Activated naive CD4-positive, alpha-beta T cell treated with anti-CD3 and anti-CD28 coated beads, Interleukin-2, amount 50 U/mL, for 72 hours (primary cell): ENCODE results near the gene DCAF12. TPM values are rescaled to one million over a fixed set of nuclear protein-coding genes. Genes with fewer than 3 reads are reported as not detected.

ENCODE experiments used
- ATAC-seq, 2 donors: fragments of 150-1000 bp; cut with Tn5 transposase; 2 replicates each; pipeline ENCODE4 v1.10.0; 2021; ENCODE audit warnings: mild to moderate bottlenecking in 2 of 2, moderate library complexity in 2 of 2
- DNase-seq, 2 donors: peaks; one replicate each; pipeline ENCODE4 v3.0.0; 2021 to 2022; ENCODE audit warnings: low spot score in 2 of 2
- H3K27ac Mint-ChIP-seq, 2 donors: one replicate each; pipeline ENCODE4 v1.8.0; 2022; ENCODE audit warnings: mild to moderate bottlenecking in 2 of 2, mixed read lengths in 2 of 2
- H3K36me3 Mint-ChIP-seq, 2 donors: one replicate each; pipeline ENCODE4 v1.8.0; 2022; ENCODE audit warnings: mixed read lengths in 2 of 2
- H3K9me3 Mint-ChIP-seq, 2 donors: one replicate each; pipeline ENCODE4 v1.8.0; 2022; ENCODE audit warnings: mixed read lengths in 2 of 2
- total RNA-seq, 2 donors: library from RNA; stranded (reverse); gene quantifications; one replicate each; pipeline ENCODE4 v1.2.3, GENCODE V29; 2022

Gene DCAF12
- total RNA-seq, 2 donors from 2014 or later, result 35.1 to 42.4 TPM

DNA sequence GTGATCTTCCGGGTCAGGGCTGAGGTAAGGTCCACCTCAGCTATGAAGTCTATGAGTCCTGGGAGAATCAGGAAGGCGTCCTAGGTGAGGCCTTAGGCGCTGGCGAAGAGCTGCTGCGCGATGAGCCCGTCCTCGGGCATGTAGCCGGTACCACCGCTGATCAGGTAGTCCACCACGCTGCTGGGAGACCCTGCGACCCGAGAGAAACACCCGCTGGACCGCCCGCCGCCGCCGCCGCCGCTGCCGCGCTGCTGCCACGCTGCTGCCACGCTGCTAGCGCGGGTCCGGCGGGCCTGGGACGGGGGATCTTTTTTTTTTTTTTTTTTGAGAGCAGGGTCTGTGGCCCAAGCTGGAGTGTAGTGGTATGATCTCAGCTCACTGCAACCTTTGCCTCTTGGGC, 8.0 kb upstream of the DCAF12 start:
- ATAC-seq (no peak), DNase-seq (no peak)
- H3K36me3 Mint-ChIP-seq, result no peaks in the 10 kb centered on the region
- no peak overlapping the region for H3K27ac Mint-ChIP-seq
- no peaks in the 10 kb centered on the region for H3K9me3 Mint-ChIP-seq

DNA sequence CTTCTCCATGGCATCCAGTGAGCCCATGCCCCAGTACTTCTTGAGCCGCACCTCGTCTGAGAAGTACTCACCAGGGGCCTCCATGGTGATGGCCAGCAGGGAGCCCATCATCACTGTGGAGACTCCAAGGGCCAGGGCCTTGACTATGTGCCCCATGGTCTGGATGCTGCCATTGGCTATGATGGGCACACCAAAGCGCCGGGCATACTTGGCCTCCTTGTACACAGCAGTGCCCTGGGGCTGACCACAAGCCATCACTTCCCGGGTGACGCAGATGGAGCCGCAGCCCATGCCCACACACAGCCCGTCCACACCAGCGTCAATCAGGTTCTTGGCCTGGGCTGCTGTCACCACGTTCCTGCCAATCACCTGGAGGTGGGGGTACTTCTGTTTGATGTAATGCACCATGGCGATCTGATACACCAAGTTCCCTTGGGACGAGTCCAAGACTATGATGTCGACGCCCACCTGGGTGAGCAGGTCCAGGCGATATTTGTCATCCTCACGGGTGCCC, 7.0 kb upstream of the DCAF12 start:
- H3K9me3 Mint-ChIP-seq, result no peaks in the 10 kb centered on the region
- no peak overlapping the region for H3K27ac Mint-ChIP-seq
- H3K36me3 Mint-ChIP-seq, result no peaks in the 10 kb centered on the region
- ATAC-seq (no peak), DNase-seq (no peak)

DNA sequence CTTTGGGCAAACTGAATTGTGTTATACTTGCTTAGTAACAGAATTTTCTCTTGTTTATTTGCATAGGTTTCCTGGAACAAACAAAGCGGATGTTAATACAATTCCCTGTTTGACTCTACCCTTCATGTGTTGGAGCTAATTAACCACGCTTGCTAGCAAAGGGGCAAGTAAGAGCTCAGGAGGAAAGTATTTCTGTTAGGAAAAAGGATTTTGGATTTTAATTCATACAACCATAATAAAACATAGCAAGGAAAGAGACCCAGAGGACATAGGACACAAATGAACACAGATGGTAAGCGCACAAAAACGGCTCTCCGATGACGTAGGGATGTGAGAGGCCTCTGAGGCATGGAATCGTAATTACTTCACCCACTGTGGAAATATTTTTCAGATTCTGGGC, 5.1 kb upstream of the DCAF12 start:
- H3K36me3 Mint-ChIP-seq, result peaks cover 0 to 5% of the 10 kb centered on the region in 2 donors
- H3K9me3 Mint-ChIP-seq, result no peaks in the 10 kb centered on the region
- ATAC-seq (no peak), DNase-seq (no peak)
- H3K27ac Mint-ChIP-seq, result peak overlapping the region in 1 of 2 donors; percentile 47

DNA sequence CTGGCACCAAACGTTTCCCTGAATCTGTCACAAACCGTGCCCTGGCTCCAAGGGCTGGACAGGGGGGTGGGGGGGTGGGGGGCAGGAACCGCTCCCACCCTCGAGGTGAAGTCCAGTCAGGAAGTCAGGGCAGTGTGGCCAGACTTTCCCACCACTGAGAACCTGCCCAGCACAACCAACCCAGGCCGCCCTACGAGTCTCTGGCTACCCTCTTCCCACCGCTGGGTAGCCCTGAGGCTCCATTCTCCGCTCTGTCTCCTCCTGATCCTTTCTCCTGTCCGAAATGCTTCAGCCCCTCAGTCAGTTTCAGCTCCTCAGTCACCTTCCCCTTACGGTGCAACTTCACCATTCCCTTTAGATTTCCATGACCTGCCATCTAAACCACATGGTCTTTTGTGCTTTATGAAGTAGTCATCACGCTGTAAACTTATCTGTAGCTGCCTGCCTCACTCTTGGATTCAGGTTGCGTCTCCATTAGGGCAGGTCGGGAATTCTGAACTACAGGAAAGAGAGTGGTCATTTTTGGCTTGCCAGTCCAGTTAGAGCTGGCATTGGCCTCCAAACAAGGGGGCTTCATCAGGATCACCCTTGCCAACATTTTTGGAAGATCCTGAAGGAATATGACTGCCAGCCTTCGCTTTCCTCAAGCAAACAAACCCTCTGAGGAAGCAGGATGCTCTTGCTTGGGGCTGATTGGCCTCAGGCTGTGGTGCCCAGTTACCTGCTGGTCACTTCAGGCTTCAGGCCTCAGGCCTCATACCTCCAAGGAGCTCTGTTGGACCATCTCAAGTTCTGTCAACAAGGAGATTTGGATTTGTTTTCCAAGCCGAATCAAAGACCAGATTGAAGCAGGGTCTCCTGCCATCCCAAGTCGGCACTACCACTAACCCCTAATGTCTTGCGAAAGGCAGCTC, 794 bp upstream of the DCAF12 start:
- peaks cover 30 to 41% of the 10 kb centered on the region in 2 donors for H3K36me3 Mint-ChIP-seq
- DNase-seq, result no peak
- H3K9me3 Mint-ChIP-seq, result no peaks in the 10 kb centered on the region
- no peak for ATAC-seq
- peak overlapping the region; percentile 94 to 95 for H3K27ac Mint-ChIP-seq

DNA sequence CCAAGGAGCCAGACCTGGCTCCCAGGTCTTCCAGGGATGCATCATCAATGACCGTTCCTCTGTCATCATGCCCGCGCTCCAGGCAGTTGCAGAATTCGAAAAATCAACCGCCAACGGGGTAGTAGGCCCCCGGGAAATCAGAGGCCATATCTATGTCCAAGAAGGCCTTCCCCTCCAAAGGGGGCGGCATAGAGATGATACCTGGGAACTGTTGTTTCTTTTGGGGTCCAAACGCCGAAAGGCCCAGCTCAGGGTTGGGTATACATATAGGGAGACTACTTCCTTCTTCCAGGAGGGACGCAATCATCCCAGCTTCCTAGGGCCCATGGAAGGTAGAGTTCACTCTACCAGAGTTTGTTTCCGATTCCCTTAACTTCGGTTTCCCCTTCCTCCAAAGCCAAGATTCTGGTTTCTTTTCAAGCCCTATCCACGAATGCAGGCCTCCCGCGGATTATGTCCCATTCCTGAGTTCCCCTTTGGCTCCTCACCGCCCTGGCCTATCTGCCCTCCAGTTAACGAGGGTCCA, 754 bp downstream of the DCAF12 start:
- no peaks in the 10 kb centered on the region for H3K9me3 Mint-ChIP-seq
- DNase-seq, result no peak
- ATAC-seq, result peak in 1 of 2 donors; percentile 3
- peak overlapping the region; percentile 94 to 100 for H3K27ac Mint-ChIP-seq
- peaks cover 32 to 45% of the 10 kb centered on the region in 2 donors for H3K36me3 Mint-ChIP-seq

DNA sequence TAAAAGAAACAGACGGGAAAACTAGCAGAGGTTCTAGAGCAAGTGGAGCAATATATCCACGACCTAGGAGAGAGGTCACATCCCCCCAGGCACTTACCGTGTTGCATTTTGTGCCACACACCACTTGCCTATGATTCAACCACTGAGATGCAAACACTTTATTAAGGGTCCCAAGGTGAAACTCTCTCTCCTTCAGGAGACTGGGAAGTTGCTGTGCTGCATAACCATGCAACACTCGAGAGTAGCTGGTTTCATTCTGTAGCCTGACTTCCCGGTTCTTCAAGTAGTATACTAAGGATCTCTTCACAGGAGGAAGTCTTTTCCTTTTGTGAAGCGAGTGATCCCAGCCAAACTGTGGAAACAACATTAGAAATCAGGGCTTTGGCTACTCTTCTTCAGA, 1.6 kb downstream of the DCAF12 start:
- no peak for DNase-seq
- peaks cover 34 to 45% of the 10 kb centered on the region in 2 donors for H3K36me3 Mint-ChIP-seq
- no peaks in the 10 kb centered on the region for H3K9me3 Mint-ChIP-seq
- peak overlapping the region; percentile 94 to 100 for H3K27ac Mint-ChIP-seq
- ATAC-seq, result no peak

DNA sequence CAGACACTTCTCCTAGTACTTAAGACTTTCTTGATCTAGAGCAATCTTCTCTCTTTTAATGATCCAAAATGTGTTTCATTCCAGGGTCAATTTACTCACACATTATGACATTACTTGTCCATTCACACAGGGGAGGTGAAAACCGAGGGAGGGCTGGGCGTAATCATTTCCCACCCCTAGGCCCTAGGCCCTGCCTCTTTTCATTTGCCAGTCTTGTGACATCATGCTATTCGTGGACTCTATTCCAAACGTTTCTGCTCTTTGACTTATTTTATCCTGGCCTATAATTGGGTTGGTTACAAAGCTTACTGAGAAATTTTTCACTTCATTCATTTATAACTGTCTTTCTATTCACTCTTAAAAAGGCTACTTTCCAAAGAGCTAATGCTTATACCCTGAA, 2.4 kb downstream of the DCAF12 start:
- ATAC-seq (no peak), DNase-seq (no peak)
- Mint-ChIP-seq H3K36me3 (peaks cover 34 to 45% of the 10 kb centered on the region in 2 donors), H3K27ac (peak overlapping the region; percentile 81 to 94), H3K9me3 (no peaks in the 10 kb centered on the region)

DNA sequence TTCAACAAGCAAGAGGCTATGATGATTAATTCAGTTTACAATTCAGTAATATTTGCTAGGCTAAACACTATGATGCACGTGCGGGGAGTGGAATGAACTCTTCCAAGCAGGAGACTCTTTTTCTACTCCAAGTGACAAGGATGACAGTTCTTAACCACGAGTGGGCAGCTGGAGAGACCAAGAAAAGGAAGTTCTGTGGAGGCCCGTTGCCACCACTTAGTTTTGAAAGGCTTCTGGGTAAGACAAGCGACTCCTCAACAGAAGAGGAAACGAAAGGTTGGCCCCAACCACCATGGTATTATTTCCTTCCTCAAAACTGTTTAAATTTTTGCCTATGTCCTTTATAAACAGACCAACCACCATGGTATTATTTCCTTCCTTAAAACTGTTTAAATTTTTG, 2.8 kb downstream of the DCAF12 start:
- ATAC-seq, result no peak
- peak in 1 of 2 donors; percentile 20 for DNase-seq
- Mint-ChIP-seq H3K27ac (peak overlapping the region; percentile 81 to 94), H3K36me3 (peaks cover 34 to 45% of the 10 kb centered on the region in 2 donors), H3K9me3 (no peaks in the 10 kb centered on the region)

DNA sequence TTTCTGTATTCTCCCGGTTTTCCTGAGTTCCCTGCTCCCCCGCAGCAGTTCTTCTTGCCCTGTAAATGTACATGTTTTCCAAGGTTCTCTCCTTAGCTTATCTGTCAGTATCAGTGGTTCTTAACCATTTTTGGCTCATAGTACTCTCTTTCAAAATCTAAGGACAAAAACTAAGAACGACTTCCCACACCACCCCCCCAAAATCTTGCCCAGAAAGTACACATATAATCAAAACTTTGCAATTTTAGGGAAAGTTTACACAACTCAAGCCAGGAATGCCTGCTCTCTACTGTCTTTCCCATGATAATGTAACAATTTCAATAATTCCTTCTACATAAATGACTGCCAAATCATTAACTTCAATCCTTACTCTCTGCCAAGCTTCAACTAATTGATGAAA, 4.5 kb downstream of the DCAF12 start:
- Mint-ChIP-seq H3K9me3 (no peaks in the 10 kb centered on the region), H3K36me3 (peaks cover 30 to 45% of the 10 kb centered on the region in 2 donors), H3K27ac (no peak overlapping the region)
- ATAC-seq (no peak), DNase-seq (peak in 1 of 2 donors; percentile 4)

DNA sequence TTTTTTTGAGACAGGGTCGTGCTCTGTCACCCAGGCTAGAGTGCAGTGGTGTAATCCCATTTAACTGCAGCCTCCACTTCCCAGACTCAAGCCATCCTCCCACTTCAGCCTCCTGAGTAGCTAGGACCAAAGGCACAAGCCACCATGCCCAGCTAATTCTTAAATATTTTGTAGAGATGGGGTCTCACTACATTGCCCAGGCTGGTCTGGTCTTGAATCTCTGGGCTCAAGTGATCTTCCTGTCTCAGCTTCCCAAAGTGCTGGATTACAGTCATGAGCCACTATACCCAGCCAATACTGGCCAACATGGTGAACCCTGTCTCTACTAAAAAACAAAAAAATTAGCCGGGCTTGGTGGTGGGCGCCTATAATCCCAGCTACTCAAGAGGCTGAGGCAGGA, 6.8 kb downstream of the DCAF12 start:
- DNase-seq, result no peak
- no peak for ATAC-seq
- H3K27ac Mint-ChIP-seq, result no peak overlapping the region
- peaks cover 13 to 28% of the 10 kb centered on the region in 2 donors for H3K36me3 Mint-ChIP-seq
- H3K9me3 Mint-ChIP-seq, result no peaks in the 10 kb centered on the region

DNA sequence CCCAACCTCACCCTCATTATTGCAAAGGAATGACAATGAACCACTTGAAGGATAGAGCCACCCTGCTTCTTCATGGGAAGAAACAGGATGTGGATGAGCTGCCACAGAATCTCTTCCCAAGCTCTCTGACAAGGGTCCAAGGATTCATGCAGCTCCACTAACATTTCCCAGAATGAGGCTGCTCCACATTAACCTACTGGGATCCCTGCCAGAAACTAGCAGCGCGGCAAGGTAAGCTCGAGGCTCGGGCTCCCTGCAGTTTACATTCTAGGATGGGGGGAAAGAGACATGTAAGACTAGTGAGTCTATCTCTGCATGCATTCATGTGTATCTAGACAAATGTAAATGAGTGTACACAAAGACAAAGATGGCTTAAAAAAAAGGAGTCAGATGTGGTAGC, 12.1 kb downstream of the DCAF12 start:
- no peak for ATAC-seq
- no peak for DNase-seq
- Mint-ChIP-seq H3K27ac (peak overlapping the region in 1 of 2 donors; percentile 33), H3K9me3 (no peaks in the 10 kb centered on the region), H3K36me3 (no peaks in the 10 kb centered on the region)

DNA sequence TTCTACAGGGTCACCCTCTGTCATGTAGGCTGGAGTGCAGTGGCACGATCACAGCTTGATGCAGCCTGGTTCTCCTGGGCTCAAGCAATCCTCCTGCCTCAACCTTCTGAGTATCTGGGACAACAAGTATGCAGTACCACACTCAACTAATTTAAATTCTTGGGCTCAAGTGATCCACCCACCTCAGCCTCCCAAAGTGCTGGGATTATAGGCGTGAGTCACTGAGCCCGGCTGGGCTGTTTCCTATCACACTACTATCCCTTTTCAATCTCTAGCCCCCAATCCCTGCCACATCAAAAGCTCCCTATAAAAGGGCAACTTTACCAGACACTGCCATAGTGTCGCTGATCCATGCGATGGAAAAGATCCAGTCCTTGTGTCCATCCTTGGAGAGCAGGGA, 20.4 kb downstream of the DCAF12 start:
- DNase-seq (no peak), ATAC-seq (no peak)
- no peaks in the 10 kb centered on the region for H3K9me3 Mint-ChIP-seq
- peaks cover 0 to 11% of the 10 kb centered on the region in 2 donors for H3K36me3 Mint-ChIP-seq
- H3K27ac Mint-ChIP-seq, result peak overlapping the region in 1 of 2 donors; percentile 30

DNA sequence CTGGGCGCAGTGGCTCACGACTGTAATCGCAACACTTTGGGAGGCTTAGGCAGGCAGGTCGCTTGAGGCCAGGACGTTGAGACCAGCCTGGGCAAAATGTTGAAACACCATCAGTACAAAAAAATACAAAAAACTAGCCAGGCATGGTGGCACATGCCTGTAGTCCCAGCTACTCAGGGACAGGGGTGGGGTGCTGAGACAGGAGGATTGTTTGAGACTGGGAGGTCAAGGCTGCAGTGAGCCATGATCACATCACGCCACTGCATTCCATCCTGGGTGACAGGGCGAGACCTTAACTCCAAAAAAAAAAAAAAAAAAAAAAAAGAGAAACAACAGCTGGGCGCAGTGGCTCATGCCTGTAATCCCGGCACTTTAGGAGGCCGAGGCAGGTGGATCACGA, 23.7 kb downstream of the DCAF12 start:
- no peak overlapping the region for H3K27ac Mint-ChIP-seq
- no peak for ATAC-seq
- DNase-seq, result no peak
- no peaks in the 10 kb centered on the region for H3K9me3 Mint-ChIP-seq
- peaks cover 0 to 11% of the 10 kb centered on the region in 2 donors for H3K36me3 Mint-ChIP-seq

DNA sequence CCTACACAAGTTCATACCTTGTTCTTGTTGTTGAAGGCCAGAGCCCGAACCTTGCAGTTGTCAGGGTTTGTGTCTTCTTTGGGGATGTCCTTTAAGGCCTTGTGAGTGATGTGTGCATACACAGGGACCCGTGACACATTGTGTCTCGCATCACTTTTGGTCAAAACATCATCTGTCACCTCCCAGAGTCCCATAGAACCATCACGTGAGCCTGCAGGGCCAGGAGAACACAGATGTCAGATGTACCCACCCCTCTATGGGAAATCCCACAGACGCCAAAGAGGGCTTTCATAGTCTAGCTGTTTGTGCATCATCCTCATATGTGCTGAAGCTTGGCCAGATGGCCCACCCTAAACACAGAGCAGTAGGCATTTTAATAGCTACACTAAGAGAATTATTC, 28.2 kb downstream of the DCAF12 start:
- Mint-ChIP-seq H3K27ac (no peak overlapping the region), H3K36me3 (no peaks in the 10 kb centered on the region), H3K9me3 (no peaks in the 10 kb centered on the region)
- no peak for DNase-seq
- ATAC-seq, result no peak

DNA sequence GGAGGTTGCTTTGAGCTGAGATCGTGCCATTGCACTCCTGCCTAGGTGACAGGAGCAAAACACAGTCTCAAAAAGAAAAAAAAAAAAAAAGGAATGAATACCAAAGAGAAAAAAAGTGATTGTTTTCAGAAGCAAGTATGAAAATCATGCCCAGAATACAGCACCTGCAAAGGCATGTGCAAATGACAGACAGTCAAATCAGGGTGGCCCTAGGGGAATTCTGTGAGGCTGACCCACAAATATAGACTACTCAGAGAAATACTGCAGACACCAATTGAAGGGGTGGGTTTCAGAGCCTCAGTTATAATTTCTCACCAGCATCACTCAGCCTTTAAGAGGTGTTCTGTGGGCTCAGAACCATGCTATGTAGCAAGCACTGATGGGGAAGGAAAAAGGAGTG, 28.6 kb downstream of the DCAF12 start:
- no peak for DNase-seq
- Mint-ChIP-seq H3K27ac (no peak overlapping the region), H3K36me3 (no peaks in the 10 kb centered on the region), H3K9me3 (no peaks in the 10 kb centered on the region)
- no peak for ATAC-seq

DNA sequence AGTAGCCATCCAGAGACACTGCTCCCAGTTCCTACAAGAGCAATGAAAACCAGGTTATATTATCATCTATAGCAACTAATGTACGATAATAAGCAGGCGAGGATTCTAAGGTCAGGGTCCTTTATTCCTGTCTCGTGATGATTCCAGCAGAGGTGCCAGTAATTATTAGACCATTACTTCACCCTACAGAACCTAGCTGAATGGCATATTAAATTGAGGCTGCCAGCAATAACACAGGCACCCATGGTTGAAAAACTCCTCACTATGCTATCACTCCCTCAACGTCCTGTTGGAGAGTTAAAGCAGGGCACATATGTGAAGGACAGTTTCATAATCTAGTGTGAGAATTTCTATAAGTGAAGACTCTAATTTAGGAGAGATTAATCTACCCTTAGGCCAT, 29.7 kb downstream of the DCAF12 start:
- ATAC-seq (no peak), DNase-seq (no peak)
- H3K9me3 Mint-ChIP-seq, result no peaks in the 10 kb centered on the region
- no peaks in the 10 kb centered on the region for H3K36me3 Mint-ChIP-seq
- H3K27ac Mint-ChIP-seq, result peak overlapping the region in 1 of 2 donors; percentile 36

DNA sequence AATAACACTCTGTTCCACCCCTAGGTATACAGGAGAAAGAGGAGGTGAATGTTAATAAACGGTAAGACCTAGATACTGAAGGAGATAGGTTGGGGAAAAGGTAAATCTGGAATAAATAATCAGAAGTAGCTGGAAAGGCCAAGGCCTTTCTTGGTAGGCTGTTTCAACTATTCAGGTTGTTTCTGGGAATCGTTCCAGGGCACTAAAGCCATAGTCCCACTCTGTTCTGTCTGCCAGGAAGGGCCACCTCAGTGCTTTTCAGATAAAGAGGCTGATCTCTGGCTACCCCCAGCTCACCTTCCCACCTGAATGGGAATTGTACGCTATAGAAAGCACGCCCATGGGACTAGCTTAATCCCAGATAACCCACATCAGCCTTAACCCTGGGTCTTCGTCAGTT, 32.9 kb downstream of the DCAF12 start:
- no peak overlapping the region for H3K27ac Mint-ChIP-seq
- peaks cover 0 to 6% of the 10 kb centered on the region in 2 donors for H3K36me3 Mint-ChIP-seq
- DNase-seq (no peak), ATAC-seq (no peak)
- H3K9me3 Mint-ChIP-seq, result no peaks in the 10 kb centered on the region

DNA sequence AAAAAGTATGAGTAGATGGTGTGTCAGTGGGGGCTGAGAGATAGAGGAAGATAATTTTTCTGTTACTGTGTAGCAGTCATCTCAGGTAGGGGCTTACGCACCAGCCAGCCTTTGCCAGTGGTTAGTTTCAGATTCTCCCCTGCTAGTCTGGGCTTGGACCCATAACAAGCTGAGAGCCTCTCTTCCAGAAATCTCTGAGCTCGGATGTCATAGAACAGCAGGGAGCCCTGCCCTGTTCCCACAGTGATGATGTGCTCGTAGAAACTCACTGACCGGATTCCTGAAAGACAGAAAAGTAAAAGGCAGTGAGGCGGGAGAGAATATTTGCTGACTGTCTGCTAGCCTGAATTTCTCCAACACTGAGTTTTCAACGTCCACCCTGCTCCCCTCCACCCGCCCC, 37.2 kb downstream of the DCAF12 start:
- no peak for DNase-seq
- no peak for ATAC-seq
- Mint-ChIP-seq H3K9me3 (no peaks in the 10 kb centered on the region), H3K36me3 (peaks cover 0 to 6% of the 10 kb centered on the region in 2 donors), H3K27ac (no peak overlapping the region)
